CD4-positive, alpha-beta memory T cell (primary cell): Measurements from ENCODE around the gene LRRC36. TPM values are rescaled to one million over a fixed set of nuclear protein-coding genes. Genes with fewer than 3 reads are reported as not detected.
"Not testable (repeated sequence)": the region's sequence is repeated elsewhere in the genome, so short reads cannot be mapped to it uniquely, and the experiment has no call there.

Experiments used
- CTCF ChIA-PET: fragments of 350-600 bp; sonication (Branson Sonifier 250); formaldehyde crosslinking; loops from one replicate; lab custom pipeline; 2021; ENCODE audit warnings: inconsistent platforms; ENCODE audit not compliant: partially characterized antibody; lab: Charles Lee
- POLR2A ChIA-PET: fragments of 350-600 bp; sonication (Branson Sonifier 250); formaldehyde crosslinking; loops from one replicate; lab custom pipeline; 2021; ENCODE audit not compliant: partially characterized antibody; lab: Charles Lee
- DNase-seq, 5 donors: peaks; one replicate each; pipeline versions ENCODE4 v3.0.0 to v3.0.0-alpha.2; 2020 to 2022; ENCODE audit warnings: mixed read lengths in 1 of 5
- H3K27ac ChIP-seq: one replicate; pipeline ENCODE4 v1.7.0; 2013; ENCODE audit warnings: low read depth, low read length
- H3K27me3 ChIP-seq: 2 replicates; pipeline ENCODE4 v1.7.0; 2013; ENCODE audit warnings: mild to moderate bottlenecking, low read length, moderate library complexity; ENCODE audit not compliant: insufficient read depth
- H3K36me3 ChIP-seq: 2 replicates; pipeline ENCODE4 v1.7.0; 2013; ENCODE audit warnings: mild to moderate bottlenecking, low read length, moderate library complexity; ENCODE audit not compliant: insufficient read depth
- H3K4me1 ChIP-seq: 2 replicates; pipeline ENCODE4 v1.7.0; 2013; ENCODE audit warnings: mild to moderate bottlenecking, low read length, moderate library complexity; ENCODE audit not compliant: insufficient read depth
- H3K4me3 ChIP-seq, 2 donors: one replicate each; pipeline ENCODE4 v1.7.0; 2013; ENCODE audit warnings: low read length in 2 of 2, mild to moderate bottlenecking in 1 of 2
- H3K9me3 ChIP-seq, 2 donors: one replicate each; pipeline ENCODE4 v1.7.0; 2013; ENCODE audit warnings: low read length in 2 of 2, control low read depth in 1 of 2; ENCODE audit not compliant: control insufficient read depth in 1 of 2
- H3K27ac Mint-ChIP-seq, 7 donors: one replicate each; pipeline ENCODE4 v1.8.0; 2020 to 2021; ENCODE audit warnings: mixed read lengths in 7 of 7, mild to moderate bottlenecking in 6 of 7, inconsistent platforms in 3 of 7, moderate library complexity in 3 of 7
- H3K27me3 Mint-ChIP-seq, 2 donors: one replicate each; pipeline ENCODE4 v1.8.0; 2020 to 2021; ENCODE audit warnings: mixed read lengths in 2 of 2
- H3K36me3 Mint-ChIP-seq, 2 donors: one replicate each; pipeline ENCODE4 v1.8.0; 2020 to 2021; ENCODE audit warnings: mixed read lengths in 2 of 2, inconsistent platforms in 1 of 2, mild to moderate bottlenecking in 1 of 2
- H3K4me1 Mint-ChIP-seq, 4 donors: one replicate each; pipeline ENCODE4 v1.8.0; 2020 to 2021; ENCODE audit warnings: mixed read lengths in 4 of 4, mild to moderate bottlenecking in 1 of 4
- H3K4me3 Mint-ChIP-seq, 8 donors: one replicate each; pipeline ENCODE4 v1.8.0; 2020 to 2021; ENCODE audit warnings: mixed read lengths in 8 of 8, mild to moderate bottlenecking in 7 of 8, moderate library complexity in 6 of 8, inconsistent platforms in 3 of 8
- H3K9me3 Mint-ChIP-seq, 8 donors: one replicate each; pipeline ENCODE4 v1.8.0; 2020 to 2021; ENCODE audit warnings: mixed read lengths in 8 of 8, mild to moderate bottlenecking in 5 of 8, inconsistent platforms in 3 of 8, moderate library complexity in 1 of 8
- intact Hi-C: fragments of 100-400 bp; cut with micrococcal nuclease; formaldehyde crosslinking; loops from one replicate; pipeline ENCODE4 v1.15.1; 2023
- polyA plus RNA-seq, 2 donors: library from polyadenylated mRNA; unstranded; fragments of 300-500 nt; fragmentation: Illumina TruSeq; gene quantifications; one replicate each; pipeline ENCODE4 v1.2.3, GENCODE V29; 2021
- total RNA-seq, 2 experiments: library from RNA; stranded (reverse); gene quantifications; one replicate each; pipeline ENCODE4 v1.2.3, GENCODE V29; 2021

LRRC36 gene
- total and polyA plus RNA-seq, 4 experiments from 2014 or later, result not detected

GRCh38 chr16:67359540-67360269 lies 33.1 kb downstream of the LRRC36 start:
- CTCF ChIA-PET, H3K36me3 Mint-ChIP-seq, H3K4me1 Mint-ChIP-seq, H3K4me1 ChIP-seq, intact Hi-C loops, H3K9me3 ChIP-seq, POLR2A ChIA-PET, H3K27ac Mint-ChIP-seq, H3K9me3 Mint-ChIP-seq, H3K4me3 Mint-ChIP-seq, DNase-seq, H3K27me3 Mint-ChIP-seq, H3K27me3 ChIP-seq, H3K4me3 ChIP-seq, H3K27ac ChIP-seq, H3K36me3 ChIP-seq: not testable (repeated sequence)

GRCh38 chr16:67361038-67361437 lies 34.4 kb downstream of the LRRC36 start:
- Histone ChIP-seq H3K9me3 (no peaks in the 10 kb centered on the region), H3K4me3 (no peak overlapping the region), H3K27me3 (no peaks in the 10 kb centered on the region), H3K27ac (no peak overlapping the region), H3K4me1 (peaks cover 8% of the 10 kb centered on the region), H3K36me3 (no peaks in the 10 kb centered on the region)
- no peaks in the 10 kb centered on the region for H3K9me3 Mint-ChIP-seq
- no peaks in the 10 kb centered on the region for H3K36me3 Mint-ChIP-seq
- POLR2A ChIA-PET, result no interaction called here
- H3K4me3 Mint-ChIP-seq, result no peak overlapping the region
- DNase-seq, result no peak
- intact Hi-C loops, result no loop called here
- CTCF ChIA-PET, result no interaction called here
- peaks cover 4 to 9% of the 10 kb centered on the region in 2 donors for H3K27me3 Mint-ChIP-seq
- H3K4me1 Mint-ChIP-seq, result peaks cover 5 to 14% (median 6%) of the 10 kb centered on the region in 4 donors
- no peak overlapping the region for H3K27ac Mint-ChIP-seq

- ChIA-PET POLR2A (no interaction called here), CTCF (interaction anchor here (0.7 kb wide), 1 partner anchor 412 kb away, joined by 3 read pairs; no protein-coding TSS in a partner anchor)
- Histone ChIP-seq H3K27ac (no peak overlapping the region), H3K36me3 (no peaks in the 10 kb centered on the region), H3K27me3 (peaks cover 6% of the 10 kb centered on the region), H3K4me1 (peaks cover 8% of the 10 kb centered on the region), H3K4me3 (no peak overlapping the region), H3K9me3 (no peaks in the 10 kb centered on the region)
- no peak overlapping the region for H3K4me3 Mint-ChIP-seq
- peak overlapping the region in 1 of 7 donors; percentile 39 for H3K27ac Mint-ChIP-seq
- peaks cover 5 to 8% (median 6%) of the 10 kb centered on the region in 4 donors for H3K4me1 Mint-ChIP-seq
- peaks cover 4% of the 10 kb centered on the region in 2 donors for H3K27me3 Mint-ChIP-seq
- no peaks in the 10 kb centered on the region for H3K9me3 Mint-ChIP-seq
- DNase-seq, result no peak
- H3K36me3 Mint-ChIP-seq, result no peaks in the 10 kb centered on the region
- intact Hi-C loops, result no loop called here
Observed at GRCh38 chr16:67364600-67365235, 38.1 kb downstream of the LRRC36 start.

- Mint-ChIP-seq H3K36me3 (no peaks in the 10 kb centered on the region), H3K9me3 (no peaks in the 10 kb centered on the region), H3K27ac (no peak overlapping the region), H3K4me3 (no peak overlapping the region), H3K27me3 (peaks cover 2 to 5% of the 10 kb centered on the region in 2 donors), H3K4me1 (peaks cover 0 to 1% (median 0%) of the 10 kb centered on the region in 4 donors)
- Histone ChIP-seq H3K36me3 (no peaks in the 10 kb centered on the region), H3K27me3 (peaks cover 6% of the 10 kb centered on the region), H3K9me3 (no peaks in the 10 kb centered on the region), H3K27ac (no peak overlapping the region), H3K4me3 (no peak overlapping the region), H3K4me1 (no peaks in the 10 kb centered on the region)
- ChIA-PET CTCF (no interaction called here), POLR2A (no interaction called here)
- intact Hi-C loops, result no loop called here
- no peak for DNase-seq
Observed at GRCh38 chr16:67370661-67371060, 44.0 kb downstream of the LRRC36 start.

- H3K4me1 Mint-ChIP-seq, result no peaks in the 10 kb centered on the region
- no peaks in the 10 kb centered on the region for H3K9me3 Mint-ChIP-seq
- no peak overlapping the region for H3K27ac Mint-ChIP-seq
- no peak overlapping the region for H3K4me3 Mint-ChIP-seq
- Histone ChIP-seq H3K4me3 (no peak overlapping the region), H3K9me3 (no peaks in the 10 kb centered on the region), H3K27me3 (peaks cover 3% of the 10 kb centered on the region), H3K27ac (no peak overlapping the region), H3K4me1 (no peaks in the 10 kb centered on the region), H3K36me3 (no peaks in the 10 kb centered on the region)
- H3K36me3 Mint-ChIP-seq, result no peaks in the 10 kb centered on the region
- H3K27me3 Mint-ChIP-seq, result peaks cover 2 to 10% of the 10 kb centered on the region in 2 donors
- POLR2A ChIA-PET, result no interaction called here
- CTCF ChIA-PET, result no interaction called here
- intact Hi-C loops, result no loop called here
- no peak for DNase-seq
Observed at GRCh38 chr16:67372664-67373063, 46.0 kb downstream of the LRRC36 start.

GRCh38 chr16:67376012-67376411 lies 49.4 kb downstream of the LRRC36 start:
- H3K27ac ChIP-seq, H3K9me3 ChIP-seq, H3K36me3 Mint-ChIP-seq, CTCF ChIA-PET, intact Hi-C loops, H3K4me1 Mint-ChIP-seq, H3K27me3 ChIP-seq, POLR2A ChIA-PET, H3K9me3 Mint-ChIP-seq, H3K4me3 ChIP-seq, H3K4me3 Mint-ChIP-seq, DNase-seq, H3K4me1 ChIP-seq, H3K27ac Mint-ChIP-seq, H3K36me3 ChIP-seq: not testable (repeated sequence)
- H3K27me3 Mint-ChIP-seq, result peaks cover 2 to 13% of the 10 kb centered on the region in 2 donors

- no peak overlapping the region for H3K27ac Mint-ChIP-seq
Observed at GRCh38 chr16:67378642-67379041, 52.0 kb downstream of the LRRC36 start.

More at GRCh38 chr16:67378642-67379041, 52.0 kb downstream of the LRRC36 start:
- intact Hi-C loops, result no loop called here
- Histone ChIP-seq H3K36me3 (no peaks in the 10 kb centered on the region), H3K4me3 (no peak overlapping the region), H3K4me1 (no peaks in the 10 kb centered on the region), H3K9me3 (no peaks in the 10 kb centered on the region), H3K27ac (no peak overlapping the region), H3K27me3 (no peaks in the 10 kb centered on the region)
- DNase-seq, result no peak
- H3K4me1 Mint-ChIP-seq, result no peaks in the 10 kb centered on the region
- no peak overlapping the region for H3K4me3 Mint-ChIP-seq
- ChIA-PET CTCF (interaction anchor here (0.6 kb wide), 1 partner anchor 23 kb away, joined by 3 read pairs; no protein-coding TSS in a partner anchor), POLR2A (no interaction called here)
- no peaks in the 10 kb centered on the region for H3K9me3 Mint-ChIP-seq
- H3K36me3 Mint-ChIP-seq, result no peaks in the 10 kb centered on the region
- peaks cover 0 to 8% of the 10 kb centered on the region in 2 donors for H3K27me3 Mint-ChIP-seq
